HG03354 (cell line): ENCODE data around the gene ST14.
A peak's percentile ranks its signal among the peaks of the same experiment; 100 is the strongest.

ENCODE experiments used
- ATAC-seq: cut with Tn5 transposase; IDR thresholded peaks from one replicate; pipeline ENCODE4 v1.9.1; 2021; ENCODE audit warnings: mild to moderate bottlenecking; ENCODE audit not compliant: unreplicated experiment, poor library complexity, severe bottlenecking

ST14 gene

DNA sequence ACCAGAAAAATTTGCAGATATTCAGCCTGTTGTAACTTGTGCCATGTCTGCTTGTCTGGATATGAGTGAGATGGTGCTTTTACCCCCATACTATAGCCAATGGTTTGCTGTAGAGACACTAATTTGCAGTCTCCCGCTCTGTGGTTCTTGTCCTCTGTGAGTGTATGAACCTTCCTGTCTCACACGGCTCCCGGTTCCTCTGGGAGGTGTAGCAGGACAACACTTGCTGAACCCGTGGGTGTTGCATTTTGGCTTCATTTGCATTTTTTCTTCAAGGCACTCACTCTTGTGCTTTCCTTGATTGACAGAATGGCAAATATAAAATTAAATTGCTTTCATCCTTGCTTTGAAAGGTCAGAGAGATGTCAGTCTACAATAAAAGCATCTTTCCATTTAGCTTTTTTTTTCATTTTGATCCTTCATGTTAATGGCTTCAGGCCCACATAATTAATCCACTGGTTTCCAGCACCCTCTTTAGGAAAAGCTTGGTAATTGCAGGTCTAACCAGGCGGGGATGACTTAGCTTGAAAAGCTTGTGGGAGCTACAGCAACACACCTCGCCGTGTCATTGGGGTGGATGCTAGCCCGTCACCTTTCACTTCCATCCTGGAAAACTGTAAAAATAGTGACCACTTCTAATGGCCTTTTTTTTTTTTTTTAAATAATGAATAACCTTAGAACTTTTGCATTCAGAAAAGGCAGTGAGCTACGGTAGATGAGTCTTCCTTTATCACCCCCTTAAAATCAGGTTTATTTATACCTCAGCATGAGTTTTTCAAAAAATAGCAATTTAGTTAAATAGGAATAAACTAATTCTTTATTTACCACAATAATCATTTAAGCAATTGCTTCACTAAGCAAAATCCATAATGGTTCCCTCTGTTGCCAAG, 27.4 kb upstream of the ST14 start:
- ATAC-seq: peak; percentile 78

DNA sequence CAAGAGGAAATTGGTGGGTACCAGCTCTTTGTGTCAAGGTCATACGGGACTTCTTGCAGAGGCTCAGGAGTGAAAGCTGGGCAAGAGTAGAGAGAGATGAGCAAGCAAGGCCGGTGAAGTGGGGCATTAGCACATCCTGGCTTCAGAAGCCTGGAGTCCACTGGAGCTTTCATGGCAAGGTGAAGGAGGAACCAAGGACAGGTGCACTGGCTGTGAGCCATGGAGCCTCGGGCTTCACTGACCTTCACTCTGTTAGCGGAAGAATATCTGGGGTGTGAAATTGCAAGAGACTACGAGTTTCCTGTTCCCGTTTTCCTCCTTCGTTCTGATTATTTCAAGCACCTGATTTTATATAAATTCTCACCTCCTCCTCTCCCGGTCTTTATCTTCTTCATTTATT, 25.9 kb upstream of the ST14 start:
- no peak for ATAC-seq

DNA sequence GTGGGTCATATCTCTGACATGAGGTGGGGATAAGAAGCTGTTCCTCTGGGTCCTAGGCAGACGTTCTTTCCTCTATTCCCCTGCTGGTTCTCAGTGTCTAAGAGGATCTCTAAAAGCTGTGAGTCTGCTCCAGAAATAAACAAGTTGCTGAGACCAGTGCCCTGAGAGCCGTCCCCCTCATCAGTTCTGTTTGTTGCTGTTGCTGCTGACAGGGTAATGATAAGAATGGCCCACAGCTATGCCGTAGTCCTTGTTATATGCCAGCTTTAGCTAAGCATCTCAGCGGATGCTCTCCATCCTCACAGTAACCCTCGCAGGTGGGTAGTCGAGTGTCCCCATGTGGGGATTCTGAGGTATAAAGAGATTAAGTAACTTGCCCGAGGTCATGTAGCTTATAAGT, 23.5 kb upstream of the ST14 start:
- ATAC-seq: no peak

DNA sequence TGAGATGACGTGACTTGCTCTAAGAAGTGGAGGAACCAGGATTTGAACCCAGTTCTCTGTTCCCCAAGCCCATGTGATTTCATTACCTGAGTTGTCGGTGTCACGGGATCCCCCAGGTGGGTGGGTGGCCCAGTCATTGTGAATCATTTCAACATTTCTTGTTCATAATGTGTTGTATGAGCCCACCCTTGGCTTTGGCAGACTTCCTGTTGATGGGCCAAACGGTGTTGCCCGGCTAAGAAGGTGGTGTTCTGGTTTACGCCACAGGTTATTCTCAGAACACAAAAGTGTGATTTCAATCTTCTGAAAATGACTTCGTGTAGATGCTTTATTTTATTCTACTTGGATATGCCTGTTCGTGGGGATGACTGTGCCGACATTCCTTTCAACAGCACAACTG, 21.6 kb upstream of the ST14 start:
- no peak for ATAC-seq

DNA sequence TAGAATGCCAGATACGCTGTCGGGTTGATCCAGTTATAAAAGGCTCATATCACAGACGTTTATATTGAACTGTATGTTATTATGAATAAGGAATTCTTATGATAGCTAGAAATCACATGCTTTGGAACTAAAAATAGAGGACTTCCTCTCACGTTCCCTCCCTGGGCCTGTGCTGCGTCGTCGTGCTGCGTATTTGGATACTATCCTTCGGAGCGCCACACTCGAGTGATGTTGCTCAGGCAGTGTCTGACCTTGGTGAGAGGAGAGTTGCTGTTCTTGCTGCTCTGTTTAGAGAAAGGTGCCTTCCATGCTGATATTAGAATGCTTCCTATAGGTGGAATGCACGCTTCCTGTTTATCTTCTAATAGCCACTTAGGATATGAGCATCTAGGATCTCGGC, 20.2 kb upstream of the ST14 start:
- no peak for ATAC-seq

DNA sequence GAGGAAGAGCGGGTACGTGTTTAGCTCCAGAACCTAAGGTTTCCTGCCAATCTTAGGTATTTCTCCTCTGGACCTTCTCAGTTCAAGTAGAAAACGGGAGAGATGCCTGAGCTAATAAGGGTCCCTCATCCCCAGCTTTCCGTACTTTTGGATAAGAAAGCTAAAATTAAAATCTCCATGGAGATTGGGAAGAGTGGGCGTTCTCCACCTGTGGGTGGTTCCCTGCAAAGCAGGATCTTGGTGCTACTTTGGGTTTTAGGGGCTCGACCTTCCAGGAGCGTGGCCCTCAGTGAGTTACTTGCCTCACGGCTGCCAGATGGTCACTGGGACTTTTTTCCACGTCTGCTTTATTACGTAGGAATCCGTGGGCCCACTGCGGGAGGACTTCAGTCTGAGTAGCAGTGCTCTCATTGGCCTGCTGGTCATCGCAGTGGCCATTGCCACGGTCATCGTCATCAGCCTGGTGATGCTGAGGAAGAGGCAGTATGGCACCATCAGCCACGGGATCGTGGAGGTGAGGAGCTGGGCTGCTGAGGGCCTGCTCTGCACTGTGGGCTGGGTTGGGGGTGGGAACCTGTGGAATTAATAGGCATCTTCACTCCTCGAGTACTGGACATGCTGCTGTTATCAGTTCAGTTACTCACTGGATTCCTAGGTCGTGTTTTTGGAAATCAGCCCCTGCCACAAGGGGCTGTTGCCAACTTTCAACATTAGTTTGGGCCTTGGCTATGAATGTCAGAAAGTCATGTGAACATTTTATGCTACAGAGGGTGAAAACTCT, 17.8 kb upstream of the ST14 start:
- ATAC-seq: no peak

DNA sequence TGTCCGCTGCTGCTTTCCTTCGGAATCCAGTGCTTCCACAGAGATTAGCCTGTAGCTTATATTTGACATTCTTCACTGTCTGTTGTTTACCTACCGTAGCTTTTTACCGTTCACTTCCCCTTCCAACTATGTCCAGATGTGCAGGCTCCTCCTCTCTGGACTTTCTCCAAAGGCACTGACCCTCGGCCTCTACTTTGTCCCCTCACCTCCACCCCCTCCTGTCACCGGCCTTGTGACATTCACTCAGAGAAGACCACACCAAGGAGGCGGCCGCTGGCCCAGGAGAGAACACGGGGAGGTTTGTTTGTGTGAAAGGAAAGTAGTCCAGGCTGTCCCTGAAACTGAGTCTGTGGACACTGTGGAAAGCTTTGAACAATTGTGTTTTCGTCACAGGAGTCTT, 15.4 kb upstream of the ST14 start:
- no peak for ATAC-seq

DNA sequence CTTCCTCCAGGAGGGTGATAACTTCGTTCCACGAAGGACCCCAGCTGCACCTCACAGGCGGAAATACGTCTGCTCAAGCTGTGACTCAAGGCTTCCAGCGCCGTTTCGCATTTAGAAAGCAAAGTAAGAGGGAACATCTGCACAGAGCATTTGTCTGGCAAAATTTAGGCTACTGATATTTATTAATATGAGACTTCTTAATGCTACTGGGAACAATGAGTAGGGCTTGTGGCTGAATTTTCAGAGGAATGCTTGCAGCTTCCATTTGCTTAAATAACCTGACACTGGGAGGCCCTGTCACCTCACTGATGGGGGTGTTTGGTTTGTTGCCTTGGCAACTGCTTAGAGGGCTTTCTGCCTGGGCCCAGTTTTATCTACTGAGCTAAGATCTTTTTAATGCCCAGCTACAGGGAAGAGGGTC, 14.7 kb upstream of the ST14 start:
- ATAC-seq: no peak

DNA sequence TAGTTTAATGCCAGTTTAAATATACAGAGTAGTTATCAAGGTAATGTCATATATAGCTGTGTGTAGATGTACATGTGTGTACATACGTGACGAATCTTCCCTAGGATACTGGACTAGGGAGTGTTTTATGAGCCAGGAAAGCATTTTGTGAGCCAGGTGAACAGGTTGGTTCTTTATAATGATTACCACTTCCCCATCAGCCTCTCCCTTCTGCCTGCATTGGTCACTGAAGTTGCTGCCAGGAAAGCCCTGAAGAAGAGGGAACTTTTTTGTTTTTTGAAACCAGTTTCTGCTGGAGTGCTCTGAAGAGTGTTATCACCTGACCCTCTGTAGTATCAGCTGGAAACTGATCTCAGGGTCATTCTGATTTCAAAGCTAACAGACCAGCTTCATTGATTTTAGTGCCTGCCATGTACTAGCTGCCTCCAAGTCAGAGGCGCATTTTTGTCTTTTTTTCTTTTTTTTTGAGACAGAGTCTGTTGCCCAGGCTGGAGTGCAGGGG, 14.2 kb upstream of the ST14 start:
- ATAC-seq: no peak

DNA sequence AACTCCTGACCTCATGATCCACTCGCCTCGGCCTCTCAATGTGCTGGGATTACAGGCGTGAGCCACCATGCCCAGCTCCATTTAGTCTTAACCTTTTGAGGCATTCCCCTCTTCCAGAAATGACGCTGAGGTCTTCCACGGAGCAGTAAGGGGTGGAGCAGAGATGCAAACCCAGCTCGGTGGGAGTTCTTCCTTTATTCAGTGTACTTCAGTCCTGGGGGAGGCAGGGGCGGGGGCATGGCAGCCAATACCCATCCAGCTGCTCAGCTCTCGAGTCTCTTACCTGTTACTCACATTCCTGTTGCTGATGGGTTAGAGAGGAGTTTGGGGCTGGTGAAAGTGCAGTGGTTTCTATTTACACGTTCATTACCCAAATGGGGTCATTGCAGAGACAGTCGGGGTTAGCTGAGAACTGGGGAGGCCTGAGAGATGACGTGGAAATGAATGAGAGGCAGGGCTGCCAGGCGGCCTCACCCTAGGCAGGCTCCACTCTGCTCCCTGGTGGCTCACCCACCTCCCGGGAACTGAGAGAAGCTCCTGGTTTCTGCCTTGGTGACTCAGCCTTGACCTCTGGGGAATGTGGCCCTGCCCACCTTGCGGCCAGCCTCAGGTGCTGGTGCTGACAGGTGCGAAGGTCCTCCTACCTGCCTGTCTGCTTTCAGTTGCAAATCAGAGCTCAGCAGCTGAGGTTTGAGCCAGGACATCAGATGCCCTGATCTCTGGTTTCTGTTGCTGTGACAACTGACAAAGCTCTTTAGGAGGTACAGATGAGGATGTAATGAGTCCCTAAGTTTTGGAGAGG, 13.4 kb upstream of the ST14 start:
- ATAC-seq: no peak

DNA sequence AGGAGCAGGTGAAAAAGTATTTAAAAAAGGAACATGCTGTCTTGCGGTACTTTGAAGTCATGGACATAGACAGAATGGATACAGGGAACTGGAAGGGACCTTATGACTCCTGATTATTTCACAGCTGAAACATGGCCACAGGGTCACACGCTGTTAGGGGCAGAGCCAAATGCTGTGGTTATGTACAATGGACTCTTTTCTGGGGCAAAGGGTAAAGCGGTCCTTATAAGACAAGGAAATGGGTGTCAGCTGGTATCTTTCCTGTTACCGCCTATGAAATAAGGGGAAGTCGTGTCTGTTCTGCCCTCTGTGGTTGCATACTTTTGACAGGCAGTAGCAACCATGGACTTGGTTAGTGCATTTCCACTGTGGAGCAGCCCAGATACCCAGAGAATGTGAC, 12.8 kb upstream of the ST14 start:
- ATAC-seq: no peak

DNA sequence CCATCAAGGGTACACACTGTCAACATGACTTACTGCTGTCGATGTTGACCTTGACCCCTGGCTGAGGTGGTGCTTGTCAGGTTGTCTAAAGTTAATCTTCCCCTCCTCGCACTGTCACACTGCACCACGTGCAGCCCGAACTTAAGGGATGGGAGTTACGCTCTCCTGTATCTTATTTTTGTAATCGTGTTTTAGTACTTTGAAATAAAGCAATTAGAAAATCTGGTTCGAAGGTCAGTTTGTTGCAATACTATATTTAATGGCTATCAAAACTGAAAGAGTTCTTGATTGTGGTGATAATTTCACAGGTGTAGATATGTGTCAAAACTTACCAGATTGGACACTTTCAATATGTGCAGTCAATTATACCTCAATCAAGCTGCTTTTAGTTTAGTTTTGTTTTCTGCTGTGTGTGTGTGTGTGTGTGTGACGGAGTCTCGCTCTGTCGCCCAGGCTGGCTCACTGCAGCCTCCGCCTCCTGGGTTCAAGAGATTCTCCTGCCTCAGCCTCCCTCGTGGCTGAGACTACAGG, 10.7 kb upstream of the ST14 start:
- ATAC-seq: no peak

DNA sequence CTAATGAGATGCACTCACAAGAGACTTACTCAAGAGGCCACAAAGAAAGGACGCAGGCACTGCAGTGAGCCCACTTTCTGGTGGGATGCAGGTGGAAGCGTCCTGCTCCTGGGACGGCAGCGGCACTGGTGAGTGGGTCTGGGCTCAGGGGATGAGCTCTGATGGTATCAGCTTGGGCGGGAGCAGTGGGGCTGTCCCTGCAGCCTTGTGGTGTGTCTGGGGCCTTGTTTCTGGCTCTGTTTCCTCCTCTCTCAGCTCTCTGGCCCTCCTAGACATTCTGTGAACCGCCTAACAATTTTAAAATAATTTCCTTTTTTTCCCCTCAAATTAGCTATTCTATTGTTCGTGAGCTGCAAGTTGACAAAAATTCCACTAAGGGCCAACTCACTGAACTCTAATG, 8.8 kb upstream of the ST14 start:
- ATAC-seq: no peak

DNA sequence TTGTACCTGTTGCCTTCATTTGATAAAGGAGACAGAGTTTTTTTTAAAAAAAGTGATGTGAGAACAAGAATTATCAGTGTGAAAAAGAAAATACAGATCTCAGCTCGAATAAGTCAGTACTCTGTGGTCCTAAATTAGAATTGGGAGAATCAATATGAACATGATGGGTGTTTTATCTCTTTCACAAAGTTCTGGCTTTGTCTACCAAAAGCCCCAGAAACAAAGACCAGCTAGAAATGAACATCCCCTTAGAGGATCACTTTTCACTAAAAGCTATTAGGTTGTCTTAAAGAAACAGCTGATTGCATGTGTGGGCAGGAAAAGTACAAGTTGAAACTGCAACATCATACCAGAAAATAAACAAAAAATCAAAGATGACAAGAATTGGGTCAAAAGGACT, 8.4 kb upstream of the ST14 start:
- ATAC-seq: no peak

DNA sequence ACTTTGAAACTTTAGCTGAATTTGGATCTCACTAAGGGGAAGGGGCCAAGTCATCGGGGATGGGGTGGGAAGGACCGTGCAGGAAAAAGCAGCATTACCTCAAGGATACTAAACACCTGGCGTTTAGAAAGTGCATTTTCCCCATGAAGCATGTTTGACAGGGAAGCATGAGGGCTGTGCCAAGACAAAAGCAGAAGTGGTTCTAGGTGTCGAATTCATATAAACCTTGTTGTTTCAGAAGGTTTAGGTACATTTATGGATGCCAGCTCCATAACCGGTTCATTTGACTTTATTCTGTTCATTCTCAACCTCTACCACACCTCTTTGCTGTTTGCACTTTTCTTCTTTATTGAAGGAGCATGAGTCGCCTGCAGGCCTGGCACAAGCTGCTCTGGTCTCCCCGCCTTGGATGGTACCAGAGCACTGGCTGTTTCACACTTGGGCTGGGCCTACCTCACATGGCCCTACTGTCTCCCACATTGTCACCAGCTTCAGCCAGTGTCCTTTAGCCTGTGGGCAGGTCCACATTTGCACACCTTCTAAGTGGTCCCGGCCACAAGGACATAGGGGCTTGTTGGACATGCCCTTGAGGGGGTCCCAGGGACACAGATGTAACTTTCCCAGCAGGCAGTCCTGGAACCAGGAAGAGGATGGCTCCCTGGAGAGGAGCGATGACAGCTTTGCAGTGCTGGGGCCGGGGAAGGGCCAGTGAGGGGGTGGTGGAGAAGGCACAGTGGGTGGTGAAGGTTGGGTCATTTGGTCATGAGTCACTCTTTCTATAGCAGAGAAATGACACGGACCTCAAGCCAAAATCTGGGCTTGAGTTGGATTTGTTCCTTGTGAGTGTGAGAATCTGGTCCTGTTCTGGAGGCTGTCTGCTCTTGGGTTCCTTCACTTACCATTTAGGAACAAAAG, 3.2 kb upstream of the ST14 start:
- no peak for ATAC-seq

DNA sequence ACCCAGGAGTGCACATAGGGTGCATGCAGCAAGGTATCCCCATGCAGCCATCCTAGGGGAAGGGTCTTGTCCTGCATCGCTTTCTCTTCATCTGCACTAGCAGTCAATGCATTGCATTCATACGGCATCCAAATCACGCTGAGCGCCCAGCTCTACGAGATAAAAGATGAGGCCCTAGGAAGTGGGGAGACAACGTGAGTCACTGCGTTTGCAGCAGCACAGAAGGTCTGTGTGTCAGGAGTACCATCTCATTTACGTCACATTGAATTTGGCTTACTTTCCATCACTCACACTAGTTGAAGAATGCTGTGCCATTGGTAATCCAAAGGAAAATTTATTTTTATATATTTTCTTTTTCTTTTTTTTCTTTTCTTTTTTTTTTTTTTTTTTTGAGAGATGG, 2.5 kb upstream of the ST14 start:
- ATAC-seq: no peak

DNA sequence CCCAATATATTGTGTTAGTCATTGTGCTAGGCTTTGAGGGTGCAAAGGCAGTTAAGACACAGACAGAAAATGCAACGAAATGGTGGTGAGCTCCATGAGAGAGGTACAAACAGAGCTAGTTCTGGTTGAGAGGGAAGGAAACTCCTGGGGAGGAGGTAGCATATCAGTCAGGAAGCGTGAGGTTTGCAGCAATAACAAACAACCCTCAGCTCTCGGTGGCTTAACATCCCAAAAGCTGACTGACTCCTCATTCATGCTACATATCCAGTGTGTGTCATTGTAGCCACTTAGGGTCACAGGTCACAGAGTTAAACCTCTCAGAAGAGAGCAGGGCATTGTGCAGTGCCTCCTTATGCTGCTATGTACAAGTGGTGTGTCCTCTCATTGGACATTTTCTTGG, 1.7 kb upstream of the ST14 start:
- ATAC-seq: no peak

DNA sequence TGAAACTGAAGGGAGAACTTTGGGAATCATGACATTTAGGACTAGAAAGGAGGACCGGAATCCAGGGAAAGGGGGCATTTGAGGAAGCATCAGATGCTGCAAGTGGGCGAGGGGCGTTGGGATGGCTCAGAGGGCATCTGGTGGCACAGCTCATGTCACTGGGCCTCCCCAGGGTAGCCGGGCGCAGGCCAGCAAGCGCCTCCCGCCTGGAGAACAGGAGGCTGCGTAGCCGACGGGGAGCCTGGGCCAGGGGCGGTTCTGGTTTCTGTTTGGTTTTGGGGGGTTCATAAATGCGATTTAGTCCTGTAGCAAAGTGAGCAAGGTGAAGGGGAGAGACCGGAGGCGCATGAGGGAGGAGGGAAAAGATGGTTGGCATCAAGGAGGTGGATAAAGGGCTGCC, 443 bp upstream of the ST14 start:
- ATAC-seq: no peak
